Activated naive CD4-positive, alpha-beta T cell treated with anti-CD3 and anti-CD28 coated beads for 36 hours (primary cell): ENCODE data around the gene HELB. TPM values are rescaled to one million over a fixed set of nuclear protein-coding genes. Genes with fewer than 3 reads are reported as not detected.

Experiments used
- CTCF ChIA-PET: fragments of 350-600 bp; sonication (Branson Sonifier 250); formaldehyde crosslinking; loops from one replicate; lab custom pipeline; 2021; ENCODE audit warnings: antibody characterized with exemption; lab: Charles Lee
- DNase-seq: peaks from one replicate; pipeline ENCODE4 v3.0.0-alpha.2; 2020
- H3K27ac Mint-ChIP-seq: one replicate; pipeline ENCODE4 v1.8.0; 2021; ENCODE audit warnings: mild to moderate bottlenecking, mixed read lengths
- H3K27me3 Mint-ChIP-seq: one replicate; pipeline ENCODE4 v1.8.0; 2021; ENCODE audit warnings: low read depth, mixed read lengths
- H3K36me3 Mint-ChIP-seq: one replicate; pipeline ENCODE4 v1.8.0; 2021; ENCODE audit warnings: low read depth, mixed read lengths
- H3K4me1 Mint-ChIP-seq: one replicate; pipeline ENCODE4 v1.8.0; 2021; ENCODE audit warnings: low read depth, mixed read lengths
- H3K4me3 Mint-ChIP-seq: one replicate; pipeline ENCODE4 v1.8.0; 2021; ENCODE audit warnings: mild to moderate bottlenecking, moderate library complexity, mixed read lengths
- H3K9me3 Mint-ChIP-seq: one replicate; pipeline ENCODE4 v1.8.0; 2021; ENCODE audit warnings: mixed read lengths
- intact Hi-C: fragments of 100-400 bp; cut with micrococcal nuclease; formaldehyde crosslinking; loops from one replicate; pipeline ENCODE4 v1.15.1; 2023
- total RNA-seq, 2 experiments: library from RNA; stranded (reverse); gene quantifications; one replicate each; pipeline ENCODE4 v1.2.3, GENCODE V29; 2021

The HELB gene
- 10 to 100 TPM; 23.0 to 23.7 TPM for total RNA-seq

DNA sequence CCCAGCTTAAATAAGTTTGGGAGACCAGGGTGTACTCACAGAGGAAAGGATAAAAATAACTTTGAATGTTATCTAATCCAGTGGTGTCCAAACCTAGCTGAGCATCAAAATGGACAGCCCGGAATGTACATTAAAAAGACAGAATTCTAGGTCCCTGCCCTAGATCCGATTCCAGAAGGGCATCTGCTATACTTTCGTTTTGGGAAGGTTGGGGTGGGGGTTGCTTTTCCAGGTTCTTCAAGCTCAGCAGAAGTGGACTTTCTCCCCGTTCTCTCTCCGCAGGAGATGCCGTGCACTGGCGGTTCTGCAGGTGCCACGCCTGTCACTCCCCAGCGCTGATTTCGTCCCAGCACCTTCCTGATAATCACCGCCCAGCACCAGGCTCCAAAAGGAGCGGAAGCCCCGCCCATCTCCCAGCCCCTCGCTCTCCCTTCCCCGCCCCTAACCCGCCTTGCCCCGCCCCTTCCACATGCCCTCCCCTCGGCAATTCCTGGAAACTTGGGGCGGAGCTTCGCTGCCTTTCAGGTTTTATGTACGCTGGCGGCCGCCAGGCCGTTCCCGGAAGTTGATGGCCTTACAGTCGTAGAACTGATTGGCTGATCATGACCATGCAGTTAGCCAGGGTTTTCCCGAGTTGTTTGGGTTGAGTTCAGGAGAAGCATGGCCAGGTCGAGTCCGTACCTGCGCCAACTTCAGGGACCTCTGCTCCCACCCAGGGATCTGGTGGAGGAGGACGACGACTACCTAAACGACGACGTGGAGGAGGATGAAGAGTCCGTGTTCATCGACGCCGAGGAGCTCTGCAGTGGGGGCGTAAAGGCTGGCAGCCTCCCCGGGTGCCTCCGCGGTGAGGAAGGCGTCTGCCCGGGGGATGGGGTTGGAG lies at the start of gene HELB:
HELB (plus strand) TSS at position 550 of the 883 bp plus-strand sequence; CDS start at position 661, 111 bp downstream.
- H3K27me3 Mint-ChIP-seq: no peaks in the 10 kb centered on the region
- H3K4me3 Mint-ChIP-seq: peak within 1 kb of the TSS; percentile 100
- H3K4me1 Mint-ChIP-seq: peaks cover 36% of the 10 kb centered on the region
- H3K27ac Mint-ChIP-seq: peak within 1 kb of the TSS; percentile 100
- peaks cover 28% of the 10 kb centered on the region for H3K36me3 Mint-ChIP-seq
- peak; percentile 99 for DNase-seq
- intact Hi-C loops: loop anchor here (1.0 to 10.0 kb wide), 10 partner anchors 14 to 1897 kb away; partner anchors contain the start of genes IFNG-AS1, LEMD3, TMBIM4 and XPOT
- CTCF ChIA-PET: interaction anchor here (0.6 to 2.2 kb wide), 8 partner anchors 12 to 151 kb away, joined by 3 to 8 read pairs (median 5); partner anchors contain the start of gene TMBIM4
- no peaks in the 10 kb centered on the region for H3K9me3 Mint-ChIP-seq

DNA sequence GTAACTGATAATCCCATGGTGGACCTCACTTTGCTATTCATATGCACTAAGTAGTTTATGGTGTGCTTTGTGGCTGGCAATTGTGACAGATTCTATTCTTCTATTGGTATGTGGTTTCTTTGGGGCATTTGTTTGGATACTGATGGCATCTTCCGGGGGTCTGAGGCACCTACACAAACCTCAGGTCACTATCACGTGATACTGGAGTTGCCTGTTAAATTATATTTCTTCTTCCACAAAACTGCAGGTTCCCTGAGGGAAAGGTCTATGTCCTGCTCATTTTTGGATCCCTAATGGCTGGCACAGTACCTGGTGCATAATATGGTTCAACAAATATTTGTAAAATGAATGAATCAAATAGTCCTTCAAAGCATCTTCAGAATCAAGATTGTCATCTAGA lies 49.5 kb upstream of the HELB start:
- DNase-seq: no peak
- Mint-ChIP-seq H3K36me3 (no peaks in the 10 kb centered on the region), H3K27ac (no peak overlapping the region), H3K27me3 (peaks cover 2% of the 10 kb centered on the region), H3K4me3 (no peak overlapping the region), H3K4me1 (no peaks in the 10 kb centered on the region), H3K9me3 (no peaks in the 10 kb centered on the region)
- intact Hi-C loops: no loop called here
- CTCF ChIA-PET: no interaction called here

GRCh38 chr12:66255737-66256136 lies 46.6 kb upstream of the HELB start:
- no peak overlapping the region for H3K27ac Mint-ChIP-seq
- peaks cover 2% of the 10 kb centered on the region for H3K27me3 Mint-ChIP-seq
- intact Hi-C loops: no loop called here
- H3K36me3 Mint-ChIP-seq: no peaks in the 10 kb centered on the region
- H3K9me3 Mint-ChIP-seq: no peaks in the 10 kb centered on the region
- DNase-seq: no peak
- CTCF ChIA-PET: no interaction called here
- H3K4me1 Mint-ChIP-seq: no peaks in the 10 kb centered on the region
- no peak overlapping the region for H3K4me3 Mint-ChIP-seq

- Mint-ChIP-seq H3K4me3 (no peak overlapping the region), H3K36me3 (no peaks in the 10 kb centered on the region), H3K27me3 (no peaks in the 10 kb centered on the region), H3K9me3 (no peaks in the 10 kb centered on the region), H3K4me1 (no peaks in the 10 kb centered on the region), H3K27ac (no peak overlapping the region)
- intact Hi-C loops: no loop called here
- no peak for DNase-seq
- CTCF ChIA-PET: no interaction called here
These were observed 44.3 kb upstream of the HELB start for GRCh38 chr12:66258011-66258410.

GRCh38 chr12:66262737-66263136 lies 39.6 kb upstream of the HELB start:
- no peaks in the 10 kb centered on the region for H3K36me3 Mint-ChIP-seq
- peaks cover 3% of the 10 kb centered on the region for H3K27me3 Mint-ChIP-seq
- DNase-seq: no peak
- peaks cover 2% of the 10 kb centered on the region for H3K4me1 Mint-ChIP-seq
- intact Hi-C loops: no loop called here
- H3K9me3 Mint-ChIP-seq: no peaks in the 10 kb centered on the region
- H3K4me3 Mint-ChIP-seq: no peak overlapping the region
- no peak overlapping the region for H3K27ac Mint-ChIP-seq
- CTCF ChIA-PET: no interaction called here

GRCh38 chr12:66268562-66268961 lies 33.7 kb upstream of the HELB start:
- no peaks in the 10 kb centered on the region for H3K36me3 Mint-ChIP-seq
- H3K4me3 Mint-ChIP-seq: no peak overlapping the region
- CTCF ChIA-PET: interaction anchor here (0.6 to 2.4 kb wide), 3 partner anchors 99 to 570 kb away, joined by 3 to 5 read pairs (median 4); partner anchors contain the start of gene TMBIM4
- no peaks in the 10 kb centered on the region for H3K9me3 Mint-ChIP-seq
- peaks cover 4% of the 10 kb centered on the region for H3K4me1 Mint-ChIP-seq
- intact Hi-C loops: loop anchor here (1.0 to 2.0 kb wide), 2 partner anchors 34 to 592 kb away; partner anchors contain the start of gene HELB
- no peak for DNase-seq
- H3K27ac Mint-ChIP-seq: no peak overlapping the region
- peaks cover 3% of the 10 kb centered on the region for H3K27me3 Mint-ChIP-seq

DNA sequence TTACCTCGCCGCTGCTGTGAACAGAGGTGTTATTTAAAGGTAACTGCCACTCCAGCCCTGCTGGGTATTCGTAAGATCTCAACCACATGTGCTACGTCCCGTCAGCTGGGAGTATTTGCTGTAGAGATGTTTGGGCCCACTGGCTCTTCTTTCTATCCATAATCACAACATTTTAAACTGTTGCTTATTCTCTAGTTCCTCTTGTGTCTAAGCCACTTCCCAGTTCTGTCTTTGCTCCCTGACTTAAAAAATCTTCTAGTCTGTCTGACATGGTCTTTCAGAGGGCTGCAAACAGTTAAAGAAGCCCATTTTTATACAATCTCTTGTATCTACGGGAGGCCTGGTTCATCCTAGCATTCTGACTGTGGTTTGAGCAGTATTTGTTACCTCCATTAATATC lies 33.2 kb upstream of the HELB start:
- DNase-seq: no peak
- Mint-ChIP-seq H3K4me3 (no peak overlapping the region), H3K36me3 (no peaks in the 10 kb centered on the region), H3K4me1 (peaks cover 4% of the 10 kb centered on the region), H3K27ac (no peak overlapping the region), H3K27me3 (peaks cover 3% of the 10 kb centered on the region), H3K9me3 (no peaks in the 10 kb centered on the region)
- CTCF ChIA-PET: interaction anchor here (0.6 to 4.3 kb wide), 17 partner anchors 14 to 1650 kb away, joined by 3 to 47 read pairs (median 4); partner anchors contain the start of genes HELB and TMBIM4
- intact Hi-C loops: loop anchor here (1.0 to 2.0 kb wide), 5 partner anchors 138 to 592 kb away; no protein-coding TSS in a partner anchor

GRCh38 chr12:66269757-66270383 lies 32.4 kb upstream of the HELB start:
- no peak overlapping the region for H3K27ac Mint-ChIP-seq
- CTCF ChIA-PET: interaction anchor here (0.6 to 4.3 kb wide), 29 partner anchors 9 to 1649 kb away, joined by 3 to 47 read pairs (median 4); partner anchors contain the start of genes HELB and TMBIM4

DNA sequence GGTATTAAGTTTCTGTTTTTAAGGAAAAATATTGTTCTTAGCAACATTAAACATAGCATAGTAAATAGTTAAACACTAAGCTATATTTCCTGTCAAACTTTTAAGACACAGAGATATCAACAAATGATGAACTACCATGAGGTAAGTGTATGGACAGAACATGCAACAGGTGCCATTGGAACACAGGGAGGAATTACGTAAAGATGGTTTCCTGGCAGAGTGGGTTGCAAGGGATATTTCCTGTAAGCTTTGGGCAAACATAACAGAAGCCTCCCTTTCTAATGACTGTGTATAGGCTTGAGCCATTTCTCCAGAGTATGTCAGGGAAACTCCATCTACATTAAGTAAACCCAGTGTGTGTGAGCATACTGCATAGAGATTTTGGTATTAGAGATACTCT lies 31.7 kb upstream of the HELB start:
- Mint-ChIP-seq H3K27ac (no peak overlapping the region), H3K36me3 (no peaks in the 10 kb centered on the region), H3K9me3 (no peaks in the 10 kb centered on the region), H3K4me1 (peaks cover 6% of the 10 kb centered on the region), H3K4me3 (no peak overlapping the region), H3K27me3 (peaks cover 3% of the 10 kb centered on the region)
- DNase-seq: no peak
- CTCF ChIA-PET: interaction anchor here (0.8 to 4.3 kb wide), 20 partner anchors 8 to 425 kb away, joined by 3 to 47 read pairs (median 5); partner anchors contain the start of genes HELB and TMBIM4
- intact Hi-C loops: loop anchor here (1.0 kb wide), 1 partner anchor 125 kb away; no protein-coding TSS in a partner anchor

More at GRCh38 chr12:66269757-66270383, 32.4 kb upstream of the HELB start:
- H3K27me3 Mint-ChIP-seq: peaks cover 3% of the 10 kb centered on the region
- no peaks in the 10 kb centered on the region for H3K9me3 Mint-ChIP-seq
- intact Hi-C loops: loop anchor here (1.0 to 2.0 kb wide), 6 partner anchors 125 to 591 kb away; no protein-coding TSS in a partner anchor
- no peak overlapping the region for H3K4me3 Mint-ChIP-seq
- peaks cover 5% of the 10 kb centered on the region for H3K4me1 Mint-ChIP-seq
- peak; percentile 52 for DNase-seq
- H3K36me3 Mint-ChIP-seq: no peaks in the 10 kb centered on the region

- no peak for DNase-seq
- Mint-ChIP-seq H3K36me3 (no peaks in the 10 kb centered on the region), H3K4me3 (no peak overlapping the region), H3K9me3 (no peaks in the 10 kb centered on the region), H3K27me3 (no peaks in the 10 kb centered on the region), H3K4me1 (peaks cover 13% of the 10 kb centered on the region), H3K27ac (no peak overlapping the region)
- intact Hi-C loops: no loop called here
- CTCF ChIA-PET: interaction anchor here (1.3 to 4.3 kb wide), 3 partner anchors 30 to 134 kb away, joined by 3 to 47 read pairs (median 5); partner anchors contain the start of gene HELB
These were observed 29.6 kb upstream of the HELB start for GRCh38 chr12:66272650-66273049.

- no peaks in the 10 kb centered on the region for H3K9me3 Mint-ChIP-seq
- intact Hi-C loops: no loop called here
- H3K4me1 Mint-ChIP-seq: peaks cover 11% of the 10 kb centered on the region
- H3K27me3 Mint-ChIP-seq: no peaks in the 10 kb centered on the region
- CTCF ChIA-PET: interaction anchor here (1.5 to 4.3 kb wide), 2 partner anchors 122 to 134 kb away, joined by 3 to 47 read pairs; no protein-coding TSS in a partner anchor
- H3K4me3 Mint-ChIP-seq: no peak overlapping the region
- H3K36me3 Mint-ChIP-seq: no peaks in the 10 kb centered on the region
- H3K27ac Mint-ChIP-seq: no peak overlapping the region
- no peak for DNase-seq
These were observed 29.1 kb upstream of the HELB start for GRCh38 chr12:66273147-66273546.

DNA sequence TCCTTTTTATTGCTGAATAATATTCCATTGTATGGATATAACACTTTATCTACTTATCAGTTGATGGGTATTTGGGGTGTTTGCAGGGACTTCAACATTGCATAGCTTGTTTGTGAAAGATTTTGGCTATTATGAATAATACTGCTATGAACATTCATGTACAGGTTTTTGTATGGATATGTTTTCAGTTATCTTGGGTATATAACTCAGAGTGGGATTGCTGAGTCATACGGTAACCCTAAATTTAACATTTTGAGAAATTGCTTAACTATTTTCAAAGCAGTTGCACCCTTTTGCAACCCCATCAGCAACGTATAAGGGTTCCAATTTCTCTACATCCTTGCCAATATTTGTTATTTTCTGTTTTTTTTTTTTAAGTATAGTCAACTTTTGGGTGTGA lies 27.3 kb upstream of the HELB start:
- H3K36me3 Mint-ChIP-seq: no peaks in the 10 kb centered on the region
- no peak overlapping the region for H3K27ac Mint-ChIP-seq
- CTCF ChIA-PET: interaction anchor here (0.6 to 1.2 kb wide), 2 partner anchors 18 to 147 kb away, joined by 3 to 6 read pairs; no protein-coding TSS in a partner anchor
- no peaks in the 10 kb centered on the region for H3K9me3 Mint-ChIP-seq
- intact Hi-C loops: loop anchor here (1.0 to 5.0 kb wide), 2 partner anchors 28 to 72 kb away; no protein-coding TSS in a partner anchor
- DNase-seq: no peak
- H3K27me3 Mint-ChIP-seq: no peaks in the 10 kb centered on the region
- peaks cover 22% of the 10 kb centered on the region for H3K4me1 Mint-ChIP-seq
- no peak overlapping the region for H3K4me3 Mint-ChIP-seq
